LNCaP clone FGC (cell line): ENCODE measurements around the gene HECTD4.

ENCODE experiments used
- DNase-seq: peaks from one replicate; pipeline ENCODE4 v3.0.0-alpha.2; 2011; ENCODE audit warnings: low read depth
- H3K4me3 ChIP-seq: 2 replicates; pipeline ENCODE4 v1.5.1; 2011; ENCODE audit warnings: mild to moderate bottlenecking, low read depth, low read length, control low read depth
- TF ChIP-seq, protein P1 (sequence below): IDR thresholded peaks from 2 replicates; pipeline ENCODE4 v1.5.1; 2012; ENCODE audit warnings: mild to moderate bottlenecking; ENCODE audit not compliant: control insufficient read depth, insufficient read depth; ENCODE audit errors: extremely low read depth

Gene HECTD4

DNA sequence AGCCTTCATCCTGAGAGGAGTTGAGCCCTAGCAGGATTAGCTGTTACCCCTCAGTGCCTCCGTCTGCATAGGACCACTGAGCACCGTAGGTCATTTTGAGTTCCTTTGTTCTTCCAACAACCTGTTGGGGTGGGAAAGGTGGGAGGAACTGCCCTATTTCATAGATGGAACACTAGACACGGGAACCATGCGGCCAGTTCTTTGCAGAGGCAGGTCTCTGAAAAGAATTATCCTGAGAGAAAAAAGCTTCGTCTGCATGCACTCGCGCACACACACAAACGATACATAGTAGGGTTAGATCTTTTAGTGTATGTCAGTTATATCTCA, 228.4 kb downstream of the HECTD4 start:
- no peak overlapping the region for H3K4me3 ChIP-seq
- no peak for DNase-seq
- TF ChIP-seq, protein P1, sequence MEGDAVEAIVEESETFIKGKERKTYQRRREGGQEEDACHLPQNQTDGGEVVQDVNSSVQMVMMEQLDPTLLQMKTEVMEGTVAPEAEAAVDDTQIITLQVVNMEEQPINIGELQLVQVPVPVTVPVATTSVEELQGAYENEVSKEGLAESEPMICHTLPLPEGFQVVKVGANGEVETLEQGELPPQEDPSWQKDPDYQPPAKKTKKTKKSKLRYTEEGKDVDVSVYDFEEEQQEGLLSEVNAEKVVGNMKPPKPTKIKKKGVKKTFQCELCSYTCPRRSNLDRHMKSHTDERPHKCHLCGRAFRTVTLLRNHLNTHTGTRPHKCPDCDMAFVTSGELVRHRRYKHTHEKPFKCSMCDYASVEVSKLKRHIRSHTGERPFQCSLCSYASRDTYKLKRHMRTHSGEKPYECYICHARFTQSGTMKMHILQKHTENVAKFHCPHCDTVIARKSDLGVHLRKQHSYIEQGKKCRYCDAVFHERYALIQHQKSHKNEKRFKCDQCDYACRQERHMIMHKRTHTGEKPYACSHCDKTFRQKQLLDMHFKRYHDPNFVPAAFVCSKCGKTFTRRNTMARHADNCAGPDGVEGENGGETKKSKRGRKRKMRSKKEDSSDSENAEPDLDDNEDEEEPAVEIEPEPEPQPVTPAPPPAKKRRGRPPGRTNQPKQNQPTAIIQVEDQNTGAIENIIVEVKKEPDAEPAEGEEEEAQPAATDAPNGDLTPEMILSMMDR: no peak

DNA sequence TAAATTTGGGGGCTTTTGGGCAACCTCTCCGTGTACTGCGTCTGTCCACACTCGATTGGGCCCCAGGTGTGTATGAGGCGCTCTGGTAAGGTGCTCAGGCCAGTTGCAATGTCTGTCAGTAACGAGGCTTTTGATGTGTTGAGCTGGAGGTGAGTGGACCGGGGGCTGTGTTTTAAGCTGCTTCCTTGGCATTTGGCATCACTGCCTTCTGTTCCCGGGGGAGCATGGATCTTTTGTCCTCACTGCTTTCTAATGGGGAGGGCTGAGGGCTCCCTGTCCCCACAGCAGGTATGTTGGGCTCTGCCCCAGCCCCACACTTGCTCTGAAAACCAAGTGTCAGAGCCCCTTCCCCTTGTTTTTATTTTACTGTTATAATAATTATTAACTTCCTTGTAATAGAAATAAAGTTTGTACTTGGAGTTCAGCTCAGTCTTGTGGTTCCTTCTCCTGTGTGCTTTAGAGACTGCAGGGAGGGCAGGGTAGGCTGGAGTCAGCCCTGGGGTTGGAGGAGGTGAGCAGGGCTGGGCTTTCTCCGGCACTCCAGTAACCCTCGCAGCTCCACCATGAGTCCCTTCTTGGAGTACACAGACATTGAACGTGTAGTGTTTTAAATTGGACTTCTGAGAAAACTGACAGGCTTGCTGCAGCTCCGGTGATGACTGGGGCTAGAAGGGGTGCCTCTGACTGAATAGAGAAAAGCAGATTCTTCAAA, 228.9 kb downstream of the HECTD4 start:
- TF ChIP-seq, protein P1: no peak
- no peak for DNase-seq

DNA sequence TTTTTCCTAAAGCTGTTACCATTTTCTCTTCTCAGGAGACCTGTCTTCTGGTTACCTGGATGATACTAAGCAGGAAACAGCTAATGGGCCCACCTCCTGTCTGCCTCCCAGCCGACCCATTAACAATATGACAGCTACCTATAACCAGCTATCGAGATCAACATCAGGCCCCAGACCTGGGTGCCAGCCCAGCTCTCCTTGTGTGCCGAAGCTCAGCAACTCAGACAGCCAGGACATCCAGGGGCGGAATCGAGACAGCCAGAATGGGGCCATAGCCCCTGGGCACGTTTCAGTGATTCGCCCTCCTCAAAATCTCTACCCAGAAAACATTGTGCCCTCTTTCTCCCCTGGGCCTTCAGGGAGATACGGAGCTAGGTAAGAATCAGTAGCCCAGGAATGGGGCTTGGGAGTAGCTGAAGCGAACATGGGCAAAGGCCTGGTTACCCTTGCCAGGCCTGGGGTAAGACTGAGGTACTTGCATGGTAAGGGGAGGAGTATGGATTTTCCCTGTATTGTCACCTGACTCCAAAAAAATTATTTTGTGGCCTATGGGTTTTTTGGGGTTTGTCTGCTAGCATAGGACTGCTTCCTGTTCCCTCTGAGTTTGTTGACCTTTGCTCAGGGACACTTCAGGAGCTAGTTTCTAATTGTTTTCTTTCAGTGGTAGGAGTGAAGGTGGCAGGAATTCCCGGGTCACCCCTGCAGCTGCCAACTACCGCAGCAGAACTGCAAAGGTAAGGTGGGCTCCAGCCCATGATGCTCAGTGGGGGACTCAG, 230.3 kb downstream of the HECTD4 start:
- TF ChIP-seq, protein P1: no peak
- no peak overlapping the region for H3K4me3 ChIP-seq
- no peak for DNase-seq

More for the DNA sequence above, 228.9 kb downstream of the HECTD4 start:
- no peak overlapping the region for H3K4me3 ChIP-seq

DNA sequence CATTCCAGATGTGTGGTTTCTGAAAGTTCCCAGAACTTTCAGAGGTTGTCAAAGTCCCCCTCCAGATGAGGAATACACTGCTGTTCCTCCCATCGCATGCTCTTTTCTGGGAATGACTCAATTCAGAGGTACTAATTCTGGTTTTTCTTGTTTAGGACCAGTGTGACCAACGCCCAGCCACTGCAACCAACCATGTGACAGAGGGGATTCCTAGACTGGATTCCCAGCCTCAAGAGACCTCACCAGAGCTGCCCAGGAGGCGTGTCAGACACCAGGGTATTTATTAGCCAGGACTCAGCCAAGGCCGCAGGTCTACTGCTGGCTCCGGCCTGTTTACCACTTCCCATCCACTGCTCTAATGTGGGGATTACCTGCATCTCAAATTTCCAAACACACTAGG, 232.6 kb downstream of the HECTD4 start:
- TF ChIP-seq, protein P1: no peak
- H3K4me3 ChIP-seq: no peak overlapping the region
- DNase-seq: no peak

DNA sequence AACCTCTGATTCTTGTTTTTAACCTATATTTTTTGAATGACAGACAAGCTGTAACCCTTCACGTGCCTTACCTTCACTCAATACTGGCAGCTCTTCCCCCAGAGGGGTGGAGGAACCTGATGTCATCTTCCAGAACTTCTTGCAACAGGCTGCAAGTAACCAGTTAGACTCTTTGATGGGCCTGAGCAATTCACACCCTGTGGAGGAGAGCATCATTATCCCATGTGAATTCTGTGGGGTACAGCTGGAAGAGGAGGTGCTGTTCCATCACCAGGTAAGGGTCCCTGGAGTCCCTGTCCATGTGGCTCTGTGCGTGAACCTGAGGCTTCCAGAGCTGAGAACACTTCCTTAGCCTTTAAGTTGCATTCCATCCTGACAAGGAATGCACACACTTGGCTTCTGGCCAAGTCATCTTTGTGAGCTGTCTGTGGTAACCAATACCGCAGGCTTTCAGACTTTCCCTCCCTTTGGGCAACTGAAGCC, 234.2 kb downstream of the HECTD4 start:
- TF ChIP-seq, protein P1: no peak
- H3K4me3 ChIP-seq: no peak overlapping the region
- no peak for DNase-seq

DNA sequence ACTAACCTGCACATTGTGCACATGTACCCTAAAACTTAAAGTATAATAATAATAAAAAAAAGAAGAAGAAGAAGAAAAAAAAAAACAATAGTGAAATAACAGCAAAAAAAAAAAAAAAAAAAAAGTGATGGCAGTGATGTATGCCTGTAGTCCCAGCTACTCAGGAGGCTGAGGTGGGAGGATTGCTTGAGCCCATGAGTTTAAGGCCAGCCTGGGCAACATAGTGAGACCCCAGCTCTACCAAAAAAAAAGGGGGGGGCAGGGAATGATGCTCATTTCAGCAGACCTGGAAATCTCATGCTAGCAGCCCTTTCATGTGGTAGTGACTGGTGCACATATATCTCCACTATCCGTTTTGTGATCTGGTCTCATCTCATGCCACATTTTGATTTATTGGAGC, 236.1 kb downstream of the HECTD4 start:
- DNase-seq: no peak
- TF ChIP-seq, protein P1: no peak

DNA sequence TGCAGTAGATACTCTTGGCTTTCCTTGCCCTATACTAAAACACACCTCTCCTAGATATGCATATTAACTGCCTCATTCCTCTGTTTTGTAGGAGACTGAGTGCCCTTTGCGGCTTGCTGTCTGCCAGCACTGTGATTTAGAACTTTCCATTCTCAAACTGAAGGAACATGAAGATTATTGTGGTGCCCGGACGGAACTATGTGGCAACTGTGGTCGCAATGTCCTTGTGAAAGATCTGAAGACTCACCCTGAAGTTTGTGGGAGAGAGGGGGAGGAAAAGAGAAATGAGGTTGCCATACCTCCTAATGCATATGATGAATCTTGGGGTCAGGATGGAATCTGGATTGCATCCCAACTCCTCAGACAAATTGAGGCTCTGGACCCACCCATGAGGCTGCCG, 241.5 kb downstream of the HECTD4 start:
- no peak overlapping the region for H3K4me3 ChIP-seq
- TF ChIP-seq, protein P1: no peak
- DNase-seq: no peak

More for the DNA sequence above, 236.1 kb downstream of the HECTD4 start:
- H3K4me3 ChIP-seq: no peak overlapping the region
